Aorta (tissue), 5 donors: ENCODE measurements around the gene DCBLD1. TPM values are rescaled to one million over a fixed set of nuclear protein-coding genes. Genes with fewer than 3 reads are reported as not detected.
"Not testable (repeated sequence)": the region's sequence is repeated elsewhere in the genome, so short reads cannot be mapped to it uniquely, and the experiment has no call there.

Experiments used
- ATAC-seq: fragments of 200-7000 bp; cut with Tn5 transposase; one replicate; pipeline ENCODE4 v1.9.1; 2022; ENCODE audit warnings: moderate library complexity; ENCODE audit not compliant: low FRiP score
- DNase-seq, 2 donors: peaks; one replicate each; pipeline ENCODE4 v3.0.0-alpha.2; 2020
- H3K27ac ChIP-seq, 2 donors: one replicate each; pipeline ENCODE4 v1.5.1; 2013; ENCODE audit warnings: low read length in 2 of 2, mild to moderate bottlenecking in 2 of 2, moderate library complexity in 2 of 2, control low read depth in 1 of 2, inconsistent platforms in 1 of 2, low read depth in 1 of 2
- H3K27me3 ChIP-seq, 2 donors: one replicate each; pipeline ENCODE4 v1.6.1; 2013; ENCODE audit warnings: control low read depth in 1 of 2, low read length in 1 of 2, mild to moderate bottlenecking in 1 of 2, moderate library complexity in 1 of 2; ENCODE audit not compliant: insufficient read depth in 2 of 2, control insufficient read depth in 1 of 2
- H3K36me3 ChIP-seq, 2 donors: one replicate each; pipeline ENCODE4 v1.6.1; 2013; ENCODE audit warnings: control low read depth in 1 of 2, low read length in 1 of 2, mild to moderate bottlenecking in 1 of 2; ENCODE audit not compliant: insufficient read depth in 2 of 2, control insufficient read depth in 1 of 2
- H3K4me1 ChIP-seq, 2 donors: one replicate each; pipeline ENCODE4 v1.6.1; 2013; ENCODE audit warnings: low read length in 2 of 2, control low read depth in 1 of 2, mild to moderate bottlenecking in 1 of 2, moderate library complexity in 1 of 2; ENCODE audit not compliant: insufficient read depth in 2 of 2, control insufficient read depth in 1 of 2
- H3K4me3 ChIP-seq, 2 donors: one replicate each; pipeline ENCODE4 v1.5.1; 2013; ENCODE audit warnings: low read length in 2 of 2, control low read depth in 1 of 2, mild to moderate bottlenecking in 1 of 2
- H3K9me3 ChIP-seq: one replicate; pipeline ENCODE4 v1.6.1; 2013; ENCODE audit warnings: mild to moderate bottlenecking, low read length; ENCODE audit not compliant: control insufficient read depth
- WGBS, 2 donors: extraction: QIAGEN DNeasy Blood & Tissue Kit; methylation state at CpG; one replicate each; pipeline ENCODE4 v1.1.7; 2013; 5-methylcytosine and 5-hydroxymethylcytosine counted together
- intact Hi-C, 2 donors: fragments of 100-400 bp; cut with DNase I; formaldehyde crosslinking; loops; one replicate each; pipeline versions ENCODE4 v1.14.2 to v1.15.0; 2022
- long read RNA-seq, 2 donors: library from polyadenylated mRNA; unstranded; transcript quantifications; one replicate each; pipeline ENCODE4 v2.0.0, GENCODE V29; 2020 to 2021
- polyA plus RNA-seq, 2 donors: library from polyadenylated mRNA; stranded (reverse); fragments of 200-250 nt; gene quantifications; one replicate each; pipeline ENCODE4 v1.2.3, GENCODE V29; 2013
- total RNA-seq, 2 donors: library from RNA; stranded (reverse); fragmentation: NEBNext Ultra II Directional; extraction: Animal tissue kit (Norgen Biotek cat#: 25700); gene quantifications; one replicate each; pipeline ENCODE4 v1.2.1, GENCODE V29; 2021
- donor health status: healthy with polysubstance abuse.
- donor health status: Bipolar disorder and iron deficiency.
- donor health status: DM: no; HTN: no; CAD: no.
- donor health status: DM: no; HTN: no; CAD: no.
- donor health status: DM: yes; HTN: yes; CAD: no.

DCBLD1 gene
- total RNA-seq (10 to 100 TPM; 13.2 to 16.8 TPM), polyA plus RNA-seq (10 to 100 TPM in 1 of 2 donors, 1 to 10 TPM in 1; 2.4 to 11.5 TPM)
- long read RNA-seq, donor 1, partial matches to known transcripts = 6 of 7 reads
- long read RNA-seq, donor 1, other reads (novel, unspliced or antisense) = 1 of 7 reads
- long read RNA-seq, donor 2, partial matches to known transcripts = 5 of 19 reads
- long read RNA-seq, donor 2, other reads (novel, unspliced or antisense) = 8 of 19 reads

DNA sequence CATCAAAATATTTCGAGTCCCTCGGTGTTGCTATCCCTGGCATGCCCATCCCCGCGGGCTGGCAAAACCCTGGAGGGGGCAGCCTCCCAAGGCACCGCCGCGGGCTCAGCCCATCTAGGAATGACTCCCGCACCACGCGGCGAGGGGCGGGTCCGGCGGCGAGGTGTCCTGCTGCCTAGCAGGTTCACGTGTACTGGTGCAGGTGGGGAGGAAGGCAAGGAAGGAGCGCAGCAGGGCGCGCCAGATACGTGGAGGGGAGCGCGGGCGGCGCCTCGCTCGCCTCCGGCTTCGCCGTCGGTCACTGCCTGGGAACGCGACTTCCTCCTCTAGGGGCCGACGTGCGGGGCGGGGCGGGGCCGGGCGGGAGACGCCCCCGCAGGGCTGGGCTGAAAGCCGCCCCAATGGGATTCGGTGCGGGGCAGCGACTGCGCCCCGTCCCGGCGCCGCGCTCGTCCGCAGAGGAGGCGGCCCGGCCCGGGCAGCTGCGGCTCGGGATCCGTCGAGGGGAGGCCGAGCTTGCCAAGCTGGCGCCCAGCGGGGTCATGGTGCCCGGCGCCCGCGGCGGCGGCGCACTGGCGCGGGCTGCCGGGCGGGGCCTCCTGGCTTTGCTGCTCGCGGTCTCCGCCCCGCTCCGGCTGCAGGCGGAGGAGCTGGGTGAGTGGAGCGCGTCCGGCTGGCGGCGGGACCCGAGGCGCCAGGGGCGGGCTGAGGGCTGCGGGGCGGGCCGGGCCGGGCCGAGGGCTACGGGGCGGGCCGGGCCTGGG, at the start of gene DCBLD1:
Gene DCBLD1, plus strand, starts transcription at position 435 of the 764 bp plus-strand sequence. Its CDS starts 108 bp downstream, at position 543.
- WGBS, 2 donors = 0 to 1% methylated on average over 48 to 96 of the region's 96 CpGs
- DNase-seq (peak; percentile 86 to 92), ATAC-seq (peak; percentile 92)
- Histone ChIP-seq H3K4me1 (no peaks in the 10 kb centered on the region), H3K27me3 (no peaks in the 10 kb centered on the region), H3K4me3 (peak within 1 kb of the TSS; percentile 50 to 72), H3K27ac (peak within 1 kb of the TSS; percentile 50 to 89), H3K9me3 (no peaks in the 10 kb centered on the region), H3K36me3 (no peaks in the 10 kb centered on the region)
- intact Hi-C loops = loop anchor here in 1 of 2 donors (2.0 to 5.0 kb wide), 2 partner anchors 66 to 1415 kb away; no protein-coding TSS in a partner anchor

DNA sequence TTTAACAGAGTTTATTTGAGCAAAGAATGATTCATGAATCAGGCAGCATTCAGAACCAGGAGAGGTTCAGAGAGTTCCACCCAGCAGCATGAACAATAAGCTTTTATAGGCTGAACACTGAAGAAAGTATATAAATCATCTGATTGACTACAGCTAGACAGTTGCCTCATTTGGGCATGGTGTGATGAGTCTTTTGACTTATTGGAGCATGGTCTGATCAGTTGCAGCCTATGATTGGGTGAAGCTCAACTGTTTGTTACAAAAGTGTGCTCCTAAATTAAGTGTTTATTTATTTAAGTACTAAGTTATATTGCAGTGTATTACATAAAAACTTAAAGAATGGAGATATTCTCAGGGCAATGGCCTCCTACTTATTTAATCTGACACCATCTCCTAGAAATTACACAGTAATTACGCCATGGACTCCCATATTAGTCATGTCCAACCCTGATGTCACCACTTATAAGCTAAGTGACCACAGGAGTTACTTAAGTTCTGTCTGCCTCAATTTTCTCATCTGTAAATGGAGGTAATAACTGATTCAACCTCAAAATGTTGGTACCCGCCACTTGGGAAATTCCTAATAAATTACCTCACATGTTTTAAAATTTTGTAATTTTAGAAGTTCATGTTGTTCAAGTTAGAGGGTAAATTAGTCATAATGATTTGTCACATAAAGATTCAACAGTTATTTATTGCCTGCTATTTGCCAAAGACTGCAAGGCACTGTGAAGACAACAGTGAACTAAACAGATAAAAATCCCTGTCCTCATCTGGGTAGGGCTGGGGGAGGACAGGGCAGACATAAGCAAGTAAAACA, 41.6 kb upstream of the DCBLD1 start:
- WGBS, 2 donors = 68 to 76% methylated on average over 2 of the region's 2 CpGs
- ATAC-seq = no peak
- Histone ChIP-seq H3K27ac (no peak overlapping the region), H3K27me3 (no peaks in the 10 kb centered on the region), H3K4me1 (no peaks in the 10 kb centered on the region), H3K4me3 (no peak overlapping the region), H3K36me3 (no peaks in the 10 kb centered on the region), H3K9me3 (no peaks in the 10 kb centered on the region)
- intact Hi-C loops = no loop called here
- DNase-seq = no peak

DNA sequence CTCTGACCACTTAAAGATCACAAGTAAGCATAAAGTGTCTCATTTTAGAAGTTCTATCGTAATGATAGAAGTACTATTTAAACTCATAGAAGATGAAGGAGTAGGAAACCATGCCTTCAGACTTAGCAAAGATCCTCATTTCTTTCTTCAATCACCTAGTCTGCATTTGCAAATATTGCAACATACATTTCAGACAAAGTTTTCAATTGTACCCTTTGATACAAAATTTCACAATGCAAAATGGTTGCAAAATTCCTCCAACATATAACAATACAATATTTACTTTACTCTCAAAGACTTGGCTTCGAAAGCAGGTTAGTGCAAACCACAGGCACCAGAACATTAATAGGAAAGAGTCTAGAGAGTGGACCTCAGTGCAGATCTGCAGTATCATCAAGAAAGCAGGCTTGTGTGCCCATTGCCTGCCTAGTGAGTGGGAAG, 40.6 kb upstream of the DCBLD1 start:
- no peaks in the 10 kb centered on the region for H3K36me3 ChIP-seq
- no peak overlapping the region for H3K27ac ChIP-seq
- DNase-seq (no peak), ATAC-seq (no peak)
- no peaks in the 10 kb centered on the region for H3K4me1 ChIP-seq
- no peaks in the 10 kb centered on the region for H3K9me3 ChIP-seq
- no peak overlapping the region for H3K4me3 ChIP-seq
- intact Hi-C loops = no loop called here
- 75% methylated on average over 2 of the region's 2 CpGs for WGBS, 2 donors
- no peaks in the 10 kb centered on the region for H3K27me3 ChIP-seq

DNA sequence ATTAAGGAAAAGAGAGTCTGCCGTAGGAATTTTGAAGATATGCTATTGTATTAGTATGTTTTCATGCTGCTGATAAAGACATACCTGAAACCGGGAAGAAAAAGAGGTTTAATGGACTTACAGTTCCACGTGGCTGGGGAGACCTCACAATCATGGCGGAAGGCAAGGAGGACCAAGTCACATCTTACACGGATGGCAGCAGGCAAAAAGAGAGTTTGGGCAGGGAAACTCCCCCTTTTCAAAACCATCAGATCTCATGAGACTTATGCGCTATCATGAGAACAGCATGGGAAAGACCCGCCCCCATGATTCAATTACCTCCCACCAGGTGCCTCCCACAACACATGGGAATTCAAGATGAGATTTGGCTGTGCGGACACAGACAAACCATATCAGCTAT, 40.2 kb upstream of the DCBLD1 start:
- DNase-seq, H3K27me3 ChIP-seq, H3K4me3 ChIP-seq, H3K27ac ChIP-seq, H3K9me3 ChIP-seq, H3K36me3 ChIP-seq, H3K4me1 ChIP-seq, intact Hi-C loops, ATAC-seq: not testable (repeated sequence)
- WGBS, 2 donors = 82 to 89% methylated on average over 8 of the region's 8 CpGs

DNA sequence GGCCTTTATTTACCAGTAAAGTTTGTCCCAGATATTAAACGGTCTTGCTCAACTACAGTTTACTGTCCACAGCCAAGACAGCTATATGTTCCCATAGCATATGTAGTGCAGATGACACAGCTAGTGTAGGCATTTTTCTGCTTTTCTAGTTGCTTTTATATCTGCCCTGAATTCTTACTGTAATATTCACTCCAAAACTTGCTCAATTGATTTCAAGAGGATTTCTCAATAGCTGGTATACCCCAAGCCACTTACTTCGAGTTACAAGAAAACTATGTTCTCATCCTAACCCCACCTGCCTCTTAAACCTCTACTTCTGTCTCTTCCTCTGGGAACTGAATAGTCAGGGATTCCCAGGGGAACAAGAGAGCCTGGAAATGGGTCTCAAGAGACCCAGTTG, 37.9 kb upstream of the DCBLD1 start:
- H3K36me3 ChIP-seq = no peaks in the 10 kb centered on the region
- peaks cover 0 to 4% of the 10 kb centered on the region in 2 donors for H3K4me1 ChIP-seq
- H3K9me3 ChIP-seq = no peaks in the 10 kb centered on the region
- no peak overlapping the region for H3K4me3 ChIP-seq
- 87 to 91% methylated on average over 2 of the region's 2 CpGs for WGBS, 2 donors
- no peaks in the 10 kb centered on the region for H3K27me3 ChIP-seq
- ATAC-seq (no peak), DNase-seq (no peak)
- intact Hi-C loops = no loop called here
- no peak overlapping the region for H3K27ac ChIP-seq

DNA sequence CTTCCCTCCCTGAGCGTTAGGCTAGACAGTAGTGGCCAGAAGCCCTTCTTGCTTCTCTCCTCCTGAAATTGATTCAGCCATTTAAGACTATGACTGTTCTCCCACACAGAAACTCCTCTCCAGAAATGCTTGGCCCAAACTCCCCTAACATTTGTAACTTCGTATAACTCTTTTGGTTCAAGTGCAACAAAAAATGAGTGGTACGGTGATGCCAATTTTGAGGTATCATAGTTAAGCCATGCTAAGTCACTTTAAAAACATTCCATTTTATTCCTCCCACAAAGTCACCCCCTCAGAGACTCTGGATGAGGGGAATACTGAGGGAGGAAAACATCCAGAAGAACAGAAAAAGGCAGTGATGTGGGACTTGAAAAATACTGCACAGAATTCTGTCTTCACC, 35.6 kb upstream of the DCBLD1 start:
- Histone ChIP-seq H3K4me3 (no peak overlapping the region), H3K36me3 (no peaks in the 10 kb centered on the region), H3K9me3 (no peaks in the 10 kb centered on the region), H3K27ac (no peak overlapping the region), H3K27me3 (peaks cover 0 to 1% of the 10 kb centered on the region in 2 donors), H3K4me1 (peaks cover 0 to 4% of the 10 kb centered on the region in 2 donors)
- intact Hi-C loops = loop anchor here (5.0 kb wide), 2 partner anchors 155 to 160 kb away; partner anchors contain the start of gene GOPC (in 1 of the 2)
- 17 to 23% methylated on average over 3 of the region's 3 CpGs for WGBS, 2 donors
- DNase-seq (no peak), ATAC-seq (no peak)

DNA sequence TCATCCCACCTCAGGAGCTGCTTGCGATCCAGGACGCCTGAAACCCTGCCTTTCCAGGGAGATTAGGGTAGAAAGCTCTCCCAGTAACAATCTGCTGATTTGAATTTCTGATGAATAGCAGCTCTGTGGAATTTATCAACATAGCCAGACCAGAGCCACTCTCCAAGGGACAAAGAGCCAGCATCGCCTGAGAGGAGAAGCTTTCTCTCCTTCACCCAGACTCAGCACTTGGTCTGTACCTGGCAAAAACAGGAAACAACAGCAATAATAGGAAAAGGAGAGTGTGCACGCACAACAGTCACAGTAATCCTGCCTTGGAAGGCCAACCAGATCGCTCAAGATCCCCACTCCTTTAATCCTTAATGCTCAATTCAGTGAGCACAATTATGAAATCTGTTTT, 34.5 kb upstream of the DCBLD1 start:
- 58 to 59% methylated on average over 5 of the region's 5 CpGs for WGBS, 2 donors

DNA sequence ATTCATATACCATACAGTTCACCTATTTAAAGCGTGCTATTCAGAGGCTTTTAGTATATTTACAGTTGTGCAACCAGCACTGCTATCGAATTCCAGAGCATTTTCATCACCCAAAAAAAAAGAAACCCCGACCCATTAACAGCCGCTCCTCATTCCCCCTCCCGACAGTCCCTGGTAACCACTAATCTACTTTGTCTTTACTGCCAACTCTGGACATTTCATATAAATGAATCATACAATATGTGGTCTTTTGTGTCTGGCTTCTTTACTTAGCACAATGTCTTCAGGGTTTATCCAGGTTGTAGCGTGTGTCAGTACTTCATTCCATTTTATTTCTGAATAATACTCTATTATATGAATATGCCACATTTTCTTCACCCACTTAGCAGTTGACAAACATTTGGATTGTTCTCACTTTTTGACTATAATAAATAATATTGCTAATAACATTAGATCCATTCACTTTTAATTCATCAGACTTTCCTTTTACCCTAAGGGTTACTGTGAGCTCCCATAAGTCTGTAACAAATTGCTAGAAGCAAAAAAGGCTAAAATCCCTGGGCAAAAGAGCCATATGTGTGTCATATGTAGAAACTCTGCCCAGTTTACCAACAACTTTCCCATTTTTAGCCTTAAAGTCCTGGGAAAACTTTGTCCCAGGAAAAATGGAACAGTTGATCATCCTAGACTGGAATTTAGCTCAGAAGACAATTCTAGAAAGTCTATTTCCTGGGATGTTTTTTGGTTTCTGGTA, 33.6 kb upstream of the DCBLD1 start:
- Histone ChIP-seq H3K27me3 (peaks cover 0 to 1% of the 10 kb centered on the region in 2 donors), H3K9me3 (no peaks in the 10 kb centered on the region), H3K36me3 (no peaks in the 10 kb centered on the region), H3K4me3 (no peak overlapping the region), H3K4me1 (peaks cover 0 to 4% of the 10 kb centered on the region in 2 donors), H3K27ac (no peak overlapping the region)
- peak; percentile 47 for ATAC-seq
- intact Hi-C loops = loop anchor here (2.0 to 5.0 kb wide), 4 partner anchors 104 to 158 kb away; partner anchors contain the start of gene GOPC (in 1 of the 2)
- WGBS, 2 donors = 3 to 5% methylated on average over 6 of the region's 6 CpGs
- DNase-seq = no peak

More for the DNA sequence above, 34.5 kb upstream of the DCBLD1 start:
- H3K27ac ChIP-seq = no peak overlapping the region
- H3K36me3 ChIP-seq = no peaks in the 10 kb centered on the region
- intact Hi-C loops = loop anchor here (2.0 to 5.0 kb wide), 4 partner anchors 105 to 159 kb away; partner anchors contain the start of gene GOPC (in 1 of the 2)
- H3K4me1 ChIP-seq = peaks cover 0 to 4% of the 10 kb centered on the region in 2 donors
- no peak for DNase-seq
- no peaks in the 10 kb centered on the region for H3K9me3 ChIP-seq
- H3K27me3 ChIP-seq = peaks cover 0 to 1% of the 10 kb centered on the region in 2 donors
- no peak overlapping the region for H3K4me3 ChIP-seq
- no peak for ATAC-seq
